ENCODE results near the gene MIS18A.
"Not testable (repeated sequence)": the region's sequence is repeated elsewhere in the genome, so short reads cannot be mapped to it uniquely, and the experiment has no call there.

Gene MIS18A

GRCh38 chr21:32315511-32316281 lies 36.8 kb upstream of the MIS18A start:
- Histone ChIP-seq H3K4me3 (ENCODE audit: low read length) (no peak overlapping the region), H3K27ac (ENCODE audit: low read length) (no peak overlapping the region), H3K9ac (ENCODE audit: low read length) (no peak overlapping the region), H3K36me3 (ENCODE audit: control insufficient read depth, low read depth, low read length) (peaks cover 66% of the 10 kb centered on the region), H3K4me1 (ENCODE audit: control insufficient read depth, low read depth, low read length) (no peaks in the 10 kb centered on the region), H3K9me3 (ENCODE audit: control insufficient read depth, low read depth, low read length) (no peaks in the 10 kb centered on the region), H3K27me3 (ENCODE audit: control insufficient read depth, insufficient read depth, low read length) (no peaks in the 10 kb centered on the region)

- H3K27me3 ChIP-seq (ENCODE audit: control insufficient read depth, insufficient read depth, low read length), result no peaks in the 10 kb centered on the region
- H3K9ac ChIP-seq (ENCODE audit: low read length), result no peak overlapping the region
- no peaks in the 10 kb centered on the region for H3K9me3 ChIP-seq (ENCODE audit: control insufficient read depth, low read depth, low read length)
- no peak overlapping the region for H3K4me3 ChIP-seq (ENCODE audit: low read length)
- H3K36me3 ChIP-seq (ENCODE audit: control insufficient read depth, low read depth, low read length), result peaks cover 57% of the 10 kb centered on the region
- H3K4me1 ChIP-seq (ENCODE audit: control insufficient read depth, low read depth, low read length), result no peaks in the 10 kb centered on the region
- no peak overlapping the region for H3K27ac ChIP-seq (ENCODE audit: low read length)
Observed at GRCh38 chr21:32314806-32315205, 36.0 kb upstream of the MIS18A start.

GRCh38 chr21:32312976-32313375 lies 34.1 kb upstream of the MIS18A start:
- Histone ChIP-seq H3K9me3 (ENCODE audit: control insufficient read depth, low read depth, low read length) (no peaks in the 10 kb centered on the region), H3K36me3 (ENCODE audit: control insufficient read depth, low read depth, low read length) (peaks cover 39% of the 10 kb centered on the region), H3K9ac (ENCODE audit: low read length) (no peak overlapping the region)

GRCh38 chr21:32312326-32312725 lies 33.5 kb upstream of the MIS18A start:
- Histone ChIP-seq H3K4me1 (ENCODE audit: control insufficient read depth, low read depth, low read length) (no peaks in the 10 kb centered on the region), H3K36me3 (ENCODE audit: control insufficient read depth, low read depth, low read length) (peaks cover 32% of the 10 kb centered on the region), H3K27me3 (ENCODE audit: control insufficient read depth, insufficient read depth, low read length) (no peaks in the 10 kb centered on the region), H3K27ac (ENCODE audit: low read length) (no peak overlapping the region), H3K9ac (ENCODE audit: low read length) (no peak overlapping the region), H3K9me3 (ENCODE audit: control insufficient read depth, low read depth, low read length) (no peaks in the 10 kb centered on the region), H3K4me3 (ENCODE audit: low read length) (no peak overlapping the region)

More at GRCh38 chr21:32312976-32313375, 34.1 kb upstream of the MIS18A start:
- Histone ChIP-seq H3K27ac (ENCODE audit: low read length) (no peak overlapping the region), H3K27me3 (ENCODE audit: control insufficient read depth, insufficient read depth, low read length) (no peaks in the 10 kb centered on the region), H3K4me3 (ENCODE audit: low read length) (no peak overlapping the region), H3K4me1 (ENCODE audit: control insufficient read depth, low read depth, low read length) (no peaks in the 10 kb centered on the region)

GRCh38 chr21:32311621-32312020 lies 32.8 kb upstream of the MIS18A start:
- H3K9me3 ChIP-seq (ENCODE audit: control insufficient read depth, low read depth, low read length), result no peaks in the 10 kb centered on the region
- peaks cover 3% of the 10 kb centered on the region for H3K4me1 ChIP-seq (ENCODE audit: control insufficient read depth, low read depth, low read length)
- H3K27ac ChIP-seq (ENCODE audit: low read length), result no peak overlapping the region
- no peaks in the 10 kb centered on the region for H3K27me3 ChIP-seq (ENCODE audit: control insufficient read depth, insufficient read depth, low read length)
- H3K36me3 ChIP-seq (ENCODE audit: control insufficient read depth, low read depth, low read length), result peaks cover 25% of the 10 kb centered on the region
- no peak overlapping the region for H3K4me3 ChIP-seq (ENCODE audit: low read length)
- H3K9ac ChIP-seq (ENCODE audit: low read length), result no peak overlapping the region

- H3K36me3 ChIP-seq (ENCODE audit: control insufficient read depth, low read depth, low read length), result peaks cover 19% of the 10 kb centered on the region
- H3K27ac ChIP-seq (ENCODE audit: low read length); H3K9me3 ChIP-seq (ENCODE audit: control insufficient read depth, low read depth, low read length); H3K4me1 ChIP-seq (ENCODE audit: control insufficient read depth, low read depth, low read length); H3K4me3 ChIP-seq (ENCODE audit: low read length); H3K9ac ChIP-seq (ENCODE audit: low read length); H3K27me3 ChIP-seq (ENCODE audit: control insufficient read depth, insufficient read depth, low read length): not testable (repeated sequence)
Observed at GRCh38 chr21:32310976-32311375, 32.1 kb upstream of the MIS18A start.

GRCh38 chr21:32309906-32310460 lies 31.1 kb upstream of the MIS18A start:
- Histone ChIP-seq H3K27ac (ENCODE audit: low read length) (no peak overlapping the region), H3K4me1 (ENCODE audit: control insufficient read depth, low read depth, low read length) (peaks cover 7% of the 10 kb centered on the region), H3K36me3 (ENCODE audit: control insufficient read depth, low read depth, low read length) (peaks cover 17% of the 10 kb centered on the region), H3K9me3 (ENCODE audit: control insufficient read depth, low read depth, low read length) (no peaks in the 10 kb centered on the region), H3K9ac (ENCODE audit: low read length) (no peak overlapping the region), H3K27me3 (ENCODE audit: control insufficient read depth, insufficient read depth, low read length) (no peaks in the 10 kb centered on the region), H3K4me3 (ENCODE audit: low read length) (no peak overlapping the region)

- Histone ChIP-seq H3K27me3 (ENCODE audit: control insufficient read depth, insufficient read depth, low read length) (no peaks in the 10 kb centered on the region), H3K9me3 (ENCODE audit: control insufficient read depth, low read depth, low read length) (no peaks in the 10 kb centered on the region), H3K4me1 (ENCODE audit: control insufficient read depth, low read depth, low read length) (peaks cover 7% of the 10 kb centered on the region), H3K27ac (ENCODE audit: low read length) (no peak overlapping the region), H3K9ac (ENCODE audit: low read length) (no peak overlapping the region), H3K4me3 (ENCODE audit: low read length) (no peak overlapping the region), H3K36me3 (ENCODE audit: control insufficient read depth, low read depth, low read length) (peaks cover 8% of the 10 kb centered on the region)
Observed at GRCh38 chr21:32308696-32309095, 29.8 kb upstream of the MIS18A start.

- peaks cover 8% of the 10 kb centered on the region for H3K36me3 ChIP-seq (ENCODE audit: control insufficient read depth, low read depth, low read length)
- H3K27ac ChIP-seq (ENCODE audit: low read length), result no peak overlapping the region
- H3K4me3 ChIP-seq (ENCODE audit: low read length), result no peak overlapping the region
- H3K4me1 ChIP-seq (ENCODE audit: control insufficient read depth, low read depth, low read length), result peaks cover 7% of the 10 kb centered on the region
- no peaks in the 10 kb centered on the region for H3K9me3 ChIP-seq (ENCODE audit: control insufficient read depth, low read depth, low read length)
- H3K27me3 ChIP-seq (ENCODE audit: control insufficient read depth, insufficient read depth, low read length), result no peaks in the 10 kb centered on the region
- H3K9ac ChIP-seq (ENCODE audit: low read length), result no peak overlapping the region
Observed at GRCh38 chr21:32307706-32308105, 28.9 kb upstream of the MIS18A start.

GRCh38 chr21:32306021-32306780 lies 27.4 kb upstream of the MIS18A start:
- Histone ChIP-seq H3K9me3 (ENCODE audit: control insufficient read depth, low read depth, low read length) (no peaks in the 10 kb centered on the region), H3K9ac (ENCODE audit: low read length) (no peak overlapping the region), H3K4me3 (ENCODE audit: low read length) (no peak overlapping the region), H3K36me3 (ENCODE audit: control insufficient read depth, low read depth, low read length) (no peaks in the 10 kb centered on the region), H3K4me1 (ENCODE audit: control insufficient read depth, low read depth, low read length) (peaks cover 7% of the 10 kb centered on the region), H3K27ac (ENCODE audit: low read length) (peak overlapping the region; percentile 54), H3K27me3 (ENCODE audit: control insufficient read depth, insufficient read depth, low read length) (no peaks in the 10 kb centered on the region)

GRCh38 chr21:32304998-32305397 lies 26.1 kb upstream of the MIS18A start:
- Histone ChIP-seq H3K27ac (ENCODE audit: low read length) (no peak overlapping the region), H3K9me3 (ENCODE audit: control insufficient read depth, low read depth, low read length) (no peaks in the 10 kb centered on the region), H3K9ac (ENCODE audit: low read length) (no peak overlapping the region), H3K27me3 (ENCODE audit: control insufficient read depth, insufficient read depth, low read length) (no peaks in the 10 kb centered on the region), H3K4me3 (ENCODE audit: low read length) (no peak overlapping the region), H3K4me1 (ENCODE audit: control insufficient read depth, low read depth, low read length) (peaks cover 7% of the 10 kb centered on the region), H3K36me3 (ENCODE audit: control insufficient read depth, low read depth, low read length) (no peaks in the 10 kb centered on the region)

Data from iPS-18a (cell line).